Nephron (organoid): ENCODE measurements around the gene LRP1.

ENCODE experiments used
- H3K27ac Mint-ChIP-seq, 3 experiments: 2 replicates each; pipeline ENCODE4 v1.8.0; 2020; ENCODE audit warnings: mixed read lengths in 3 of 3, mild to moderate bottlenecking in 2 of 3, moderate library complexity in 1 of 3
- H3K27me3 Mint-ChIP-seq: 2 replicates; pipeline ENCODE4 v1.8.0; 2021; ENCODE audit warnings: low read depth, mild to moderate bottlenecking, moderate library complexity, mixed read lengths
- H3K36me3 Mint-ChIP-seq: 2 replicates; pipeline ENCODE4 v1.8.0; 2020; ENCODE audit warnings: low read depth, mixed read lengths
- H3K4me1 Mint-ChIP-seq: 2 replicates; pipeline ENCODE4 v1.8.0; 2020; ENCODE audit warnings: mixed read lengths
- H3K4me3 Mint-ChIP-seq, 3 experiments: 2 replicates each; pipeline ENCODE4 v1.8.0; 2020; ENCODE audit warnings: mild to moderate bottlenecking in 3 of 3, mixed read lengths in 3 of 3, moderate library complexity in 2 of 3
- H3K9me3 Mint-ChIP-seq: 2 replicates; pipeline ENCODE4 v1.8.0; 2020; ENCODE audit warnings: mixed read lengths
- CTCF ChIP-seq, 3 experiments: fragments of 200-600 bp; sonication (generic); IDR thresholded peaks; one replicate each; pipeline ENCODE4 v1.5.0; 2021; ENCODE audit warnings: antibody characterized with exemption in 3 of 3; ENCODE audit not compliant: unreplicated experiment in 3 of 3

LRP1 gene

GRCh38 chr12:57154076-57154475 lies 25.8 kb downstream of the LRP1 start:
- TF ChIP-seq CTCF (IDR thresholded peaks at IDR 0.05; ENCODE audit: unreplicated experiment in 3 of 3) = no peak
- Mint-ChIP-seq H3K36me3 (peaks cover 74% of the 10 kb centered on the region), H3K27ac (peak overlapping the region in 1 of 3 experiments; percentile 100), H3K4me3 (no peak overlapping the region), H3K4me1 (peaks cover 57% of the 10 kb centered on the region), H3K27me3 (no peaks in the 10 kb centered on the region), H3K9me3 (no peaks in the 10 kb centered on the region)

GRCh38 chr12:57154804-57155434 lies 26.6 kb downstream of the LRP1 start:
- TF ChIP-seq CTCF (IDR thresholded peaks at IDR 0.05; ENCODE audit: unreplicated experiment in 3 of 3) = no peak
- H3K4me1 Mint-ChIP-seq = peaks cover 51% of the 10 kb centered on the region
- H3K27ac Mint-ChIP-seq = peak overlapping the region in 1 of 3 experiments; percentile 28
- no peak overlapping the region for H3K4me3 Mint-ChIP-seq
- peaks cover 67% of the 10 kb centered on the region for H3K36me3 Mint-ChIP-seq
- no peaks in the 10 kb centered on the region for H3K9me3 Mint-ChIP-seq
- no peaks in the 10 kb centered on the region for H3K27me3 Mint-ChIP-seq

- H3K36me3 Mint-ChIP-seq = peaks cover 72% of the 10 kb centered on the region
- no peak overlapping the region for H3K4me3 Mint-ChIP-seq
- peak overlapping the region in 1 of 3 experiments; percentile 74 for H3K27ac Mint-ChIP-seq
- no peaks in the 10 kb centered on the region for H3K27me3 Mint-ChIP-seq
- no peak for TF ChIP-seq CTCF (IDR thresholded peaks at IDR 0.05; ENCODE audit: unreplicated experiment in 3 of 3)
- peaks cover 34% of the 10 kb centered on the region for H3K4me1 Mint-ChIP-seq
- H3K9me3 Mint-ChIP-seq = no peaks in the 10 kb centered on the region
Measured at GRCh38 chr12:57156701-57157403, 28.6 kb downstream of the LRP1 start.

- peaks cover 79% of the 10 kb centered on the region for H3K36me3 Mint-ChIP-seq
- H3K4me1 Mint-ChIP-seq = peaks cover 26% of the 10 kb centered on the region
- TF ChIP-seq CTCF (IDR thresholded peaks at IDR 0.05; ENCODE audit: unreplicated experiment in 3 of 3) = no peak
- H3K27me3 Mint-ChIP-seq = no peaks in the 10 kb centered on the region
- H3K4me3 Mint-ChIP-seq = no peak overlapping the region
- H3K9me3 Mint-ChIP-seq = no peaks in the 10 kb centered on the region
- peak overlapping the region; percentile 24 to 76 (median 74) for H3K27ac Mint-ChIP-seq
Measured at GRCh38 chr12:57157588-57158173, 29.4 kb downstream of the LRP1 start.

- H3K9me3 Mint-ChIP-seq = no peaks in the 10 kb centered on the region
- H3K4me3 Mint-ChIP-seq = no peak overlapping the region
- H3K27ac Mint-ChIP-seq = peak overlapping the region; percentile 33 to 76 (median 74)
- peaks cover 21% of the 10 kb centered on the region for H3K4me1 Mint-ChIP-seq
- no peak for TF ChIP-seq CTCF (IDR thresholded peaks at IDR 0.05; ENCODE audit: unreplicated experiment in 3 of 3)
- peaks cover 76% of the 10 kb centered on the region for H3K36me3 Mint-ChIP-seq
- no peaks in the 10 kb centered on the region for H3K27me3 Mint-ChIP-seq
Measured at GRCh38 chr12:57158186-57158585, 29.9 kb downstream of the LRP1 start.
